Mesodermal cell (in vitro differentiated cells): ENCODE measurements around the gene CPS1.

Experiments
- H3K27ac ChIP-seq: 2 replicates; pipeline ENCODE4 v1.7.0; 2013; ENCODE audit warnings: mild to moderate bottlenecking, low read depth, low read length, moderate library complexity; ENCODE audit not compliant: severe bottlenecking
- H3K36me3 ChIP-seq: 2 replicates; pipeline ENCODE4 v1.7.1; 2013; ENCODE audit warnings: mild to moderate bottlenecking, low read length, moderate library complexity; ENCODE audit not compliant: control insufficient read depth, insufficient read depth
- H3K4me1 ChIP-seq: one replicate; pipeline ENCODE4 v1.7.1; 2013; ENCODE audit warnings: mild to moderate bottlenecking, low read length; ENCODE audit not compliant: insufficient read depth, control insufficient read depth, poor library complexity, severe bottlenecking
- H3K4me3 ChIP-seq: 2 replicates; pipeline ENCODE4 v1.7.0; 2013; ENCODE audit warnings: low read length, control low read depth, mild to moderate bottlenecking; ENCODE audit not compliant: insufficient read depth, poor library complexity, severe bottlenecking; ENCODE audit errors: extremely low read depth
- H3K9me3 ChIP-seq: 2 replicates; pipeline ENCODE4 v1.7.1; 2013; ENCODE audit warnings: mild to moderate bottlenecking, low read length, moderate library complexity; ENCODE audit not compliant: control insufficient read depth
- WGBS, 2 experiments: methylation state at CpG; one replicate each; pipeline ENCODE4 v1.1.5; 2013; ENCODE audit warnings: missing lambda C conversion rate in 2 of 2; ENCODE audit not compliant: insufficient coverage in 2 of 2; 5-methylcytosine and 5-hydroxymethylcytosine counted together

The CPS1 gene

GRCh38 chr2:210635257-210635656, 78.9 kb downstream of the CPS1 start:
- WGBS, 2 experiments = 88% methylated on average over 1 of the region's 1 CpG; no CpG with 5 or more reads in 1 of the 2 experiments
- no peaks in the 10 kb centered on the region for H3K36me3 ChIP-seq
- no peaks in the 10 kb centered on the region for H3K9me3 ChIP-seq
- H3K27ac ChIP-seq = no peak overlapping the region
- no peaks in the 10 kb centered on the region for H3K4me1 ChIP-seq
- no peak overlapping the region for H3K4me3 ChIP-seq

- Histone ChIP-seq H3K4me1 (no peaks in the 10 kb centered on the region), H3K4me3 (no peak overlapping the region), H3K36me3 (no peaks in the 10 kb centered on the region), H3K9me3 (no peaks in the 10 kb centered on the region), H3K27ac (no peak overlapping the region)
- 91 to 95% methylated on average over 4 of the region's 4 CpGs for WGBS, 2 experiments
These were observed 85.9 kb downstream of the CPS1 start for GRCh38 chr2:210642333-210642732.

- Histone ChIP-seq H3K9me3 (no peaks in the 10 kb centered on the region), H3K36me3 (no peaks in the 10 kb centered on the region), H3K4me3 (no peak overlapping the region), H3K27ac (no peak overlapping the region), H3K4me1 (no peaks in the 10 kb centered on the region)
These were observed 90.8 kb downstream of the CPS1 start for GRCh38 chr2:210647151-210647550.

GRCh38 chr2:210654091-210654490, 97.7 kb downstream of the CPS1 start:
- H3K9me3 ChIP-seq = no peaks in the 10 kb centered on the region
- H3K27ac ChIP-seq = no peak overlapping the region
- H3K4me3 ChIP-seq = no peak overlapping the region
- H3K36me3 ChIP-seq = no peaks in the 10 kb centered on the region
- no peaks in the 10 kb centered on the region for H3K4me1 ChIP-seq
- WGBS, 2 experiments = no CpG with 5 or more reads among the region's 1 CpG

GRCh38 chr2:210655229-210655975, 99.0 kb downstream of the CPS1 start:
- H3K27ac ChIP-seq = no peak overlapping the region
- WGBS, 2 experiments = no CpG with 5 or more reads among the region's 3 CpGs
- no peaks in the 10 kb centered on the region for H3K36me3 ChIP-seq
- no peaks in the 10 kb centered on the region for H3K4me1 ChIP-seq
- H3K4me3 ChIP-seq = no peak overlapping the region
- H3K9me3 ChIP-seq = no peaks in the 10 kb centered on the region

- no peaks in the 10 kb centered on the region for H3K4me1 ChIP-seq
- 83% methylated on average over 1 of the region's 1 CpG; no CpG with 5 or more reads in 1 of the 2 experiments for WGBS, 2 experiments
These were observed 101.5 kb downstream of the CPS1 start for GRCh38 chr2:210657874-210658273.

GRCh38 chr2:210660751-210661150, 104.4 kb downstream of the CPS1 start:
- Histone ChIP-seq H3K27ac (no peak overlapping the region), H3K4me1 (no peaks in the 10 kb centered on the region), H3K36me3 (no peaks in the 10 kb centered on the region), H3K4me3 (no peak overlapping the region), H3K9me3 (no peaks in the 10 kb centered on the region)

More at GRCh38 chr2:210657874-210658273, 101.5 kb downstream of the CPS1 start:
- no peak overlapping the region for H3K27ac ChIP-seq
- no peaks in the 10 kb centered on the region for H3K9me3 ChIP-seq
- no peak overlapping the region for H3K4me3 ChIP-seq
- no peaks in the 10 kb centered on the region for H3K36me3 ChIP-seq

- Histone ChIP-seq H3K27ac (no peak overlapping the region), H3K9me3 (no peaks in the 10 kb centered on the region), H3K4me1 (no peaks in the 10 kb centered on the region), H3K4me3 (no peak overlapping the region), H3K36me3 (no peaks in the 10 kb centered on the region)
- WGBS, 2 experiments = 83 to 100% methylated on average over 1 of the region's 1 CpG
These were observed 106.2 kb downstream of the CPS1 start for GRCh38 chr2:210662560-210662959.

- no peaks in the 10 kb centered on the region for H3K9me3 ChIP-seq
- H3K4me1 ChIP-seq = no peaks in the 10 kb centered on the region
- H3K27ac ChIP-seq = no peak overlapping the region
- H3K36me3 ChIP-seq = no peaks in the 10 kb centered on the region
- H3K4me3 ChIP-seq = no peak overlapping the region
- WGBS, 2 experiments = 86 to 100% methylated on average over 1 of the region's 3 CpGs
These were observed 107.3 kb downstream of the CPS1 start for GRCh38 chr2:210663631-210664089.

- WGBS, 2 experiments = 100% methylated on average over 1 of the region's 5 CpGs; no CpG with 5 or more reads in 1 of the 2 experiments
- no peak overlapping the region for H3K4me3 ChIP-seq
- no peaks in the 10 kb centered on the region for H3K36me3 ChIP-seq
- H3K4me1 ChIP-seq = no peaks in the 10 kb centered on the region
- H3K27ac ChIP-seq = no peak overlapping the region
- H3K9me3 ChIP-seq = no peaks in the 10 kb centered on the region
These were observed 111.3 kb downstream of the CPS1 start for GRCh38 chr2:210667711-210668110.

- WGBS, 2 experiments = 100% methylated on average over 1 of the region's 3 CpGs; no CpG with 5 or more reads in 1 of the 2 experiments
- no peak overlapping the region for H3K4me3 ChIP-seq
These were observed 114.7 kb downstream of the CPS1 start for GRCh38 chr2:210671065-210671464.

More at GRCh38 chr2:210671065-210671464, 114.7 kb downstream of the CPS1 start:
- no peaks in the 10 kb centered on the region for H3K9me3 ChIP-seq
- no peaks in the 10 kb centered on the region for H3K4me1 ChIP-seq
- H3K27ac ChIP-seq = no peak overlapping the region
- no peaks in the 10 kb centered on the region for H3K36me3 ChIP-seq
